Measurements from ENCODE around the gene CKS1B. TPM values are rescaled to one million over a fixed set of nuclear protein-coding genes. Genes with fewer than 3 reads are reported as not detected.

The CKS1B gene
- total RNA-seq, 1 experiment from 2014 or later, result 258 TPM

DNA sequence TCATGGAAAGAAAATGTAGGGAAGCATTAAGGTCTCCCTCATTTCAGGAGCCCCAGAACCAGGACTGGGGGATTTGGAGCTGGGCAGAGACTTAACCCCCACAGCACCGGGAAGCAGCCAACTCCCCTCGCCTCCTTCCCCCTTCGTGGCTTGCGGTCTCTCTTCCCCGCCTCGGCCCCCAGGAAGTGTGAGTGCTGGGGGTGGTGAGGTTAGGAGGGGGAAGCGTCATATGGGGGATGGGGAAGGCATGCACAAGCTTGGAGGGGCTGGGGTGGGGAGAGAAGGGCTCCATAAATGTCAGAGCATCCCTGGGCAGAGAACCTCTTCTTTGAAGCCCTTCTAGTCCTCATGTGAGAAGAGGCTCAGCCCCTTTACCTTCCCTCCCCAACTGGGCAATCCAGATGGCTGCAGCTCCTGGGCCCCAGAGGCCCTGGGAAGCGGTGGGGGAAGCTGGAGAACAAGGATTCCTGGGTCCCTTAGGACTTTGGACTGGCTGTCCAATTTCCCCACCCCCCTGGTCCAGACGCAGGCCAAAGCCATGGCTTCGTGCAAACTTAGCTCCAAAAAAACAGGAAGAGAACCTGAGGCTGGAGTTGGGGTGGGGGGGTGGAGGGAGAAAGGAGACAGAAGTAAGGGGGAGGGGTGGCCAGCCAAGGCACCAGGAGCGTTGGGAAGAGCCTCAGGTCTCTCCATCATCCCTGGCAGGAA lies 35.9 kb downstream of the CKS1B start:
- DNase-seq (ENCODE audit: low spot score), result no peak
- no peak overlapping the region for H3K27ac Mint-ChIP-seq
- peaks cover 4% of the 10 kb centered on the region; the same call in 1 of the 2 replicates for H3K36me3 Mint-ChIP-seq
- POLR2A ChIA-PET, result no interaction called here
- TF ChIP-seq, protein P1, sequence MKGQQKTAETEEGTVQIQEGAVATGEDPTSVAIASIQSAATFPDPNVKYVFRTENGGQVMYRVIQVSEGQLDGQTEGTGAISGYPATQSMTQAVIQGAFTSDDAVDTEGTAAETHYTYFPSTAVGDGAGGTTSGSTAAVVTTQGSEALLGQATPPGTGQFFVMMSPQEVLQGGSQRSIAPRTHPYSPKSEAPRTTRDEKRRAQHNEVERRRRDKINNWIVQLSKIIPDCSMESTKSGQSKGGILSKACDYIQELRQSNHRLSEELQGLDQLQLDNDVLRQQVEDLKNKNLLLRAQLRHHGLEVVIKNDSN (CRISPR knock-in tag; IDR thresholded peaks at IDR 0.05), result no peak
- TF ChIP-seq FOXP1 (CRISPR knock-in tag; IDR thresholded peaks at IDR 0.05; ENCODE audit: borderline replicate concordance), result no peak
- TF ChIP-seq, protein P2, sequence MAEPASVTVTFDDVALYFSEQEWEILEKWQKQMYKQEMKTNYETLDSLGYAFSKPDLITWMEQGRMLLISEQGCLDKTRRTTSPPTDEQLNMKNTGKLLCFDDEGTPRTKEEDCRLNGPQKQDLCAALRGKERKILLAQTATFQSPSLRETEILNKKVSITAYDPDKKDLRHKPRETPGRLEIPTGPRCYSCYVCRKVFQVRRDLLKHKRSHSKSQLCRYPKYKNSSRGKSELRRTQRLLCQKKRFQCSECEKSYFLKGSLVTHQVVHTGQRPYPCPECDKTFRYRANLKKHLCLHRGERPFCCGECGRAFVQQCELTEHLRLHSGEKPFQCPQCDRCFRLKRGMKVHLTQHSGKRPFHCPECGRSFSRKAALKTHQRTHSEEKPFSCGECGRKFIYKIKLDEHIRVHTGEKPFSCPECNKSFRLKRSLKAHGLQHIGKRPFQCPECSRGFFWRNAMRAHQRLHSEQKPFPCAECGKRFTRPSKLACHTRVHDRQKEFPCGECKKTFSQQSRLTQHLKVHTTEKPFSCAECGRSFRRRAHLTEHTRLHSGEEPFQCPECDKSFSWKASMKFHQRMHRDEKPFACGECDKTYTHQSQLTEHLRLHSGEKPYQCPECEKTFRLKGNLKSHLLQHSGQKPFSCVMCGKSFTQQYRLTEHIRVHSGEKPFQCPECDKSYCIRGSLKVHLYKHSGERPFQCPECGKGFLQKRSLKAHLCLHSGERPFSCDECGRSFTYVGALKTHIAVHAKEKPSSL (CRISPR knock-in tag; conservative IDR thresholded peaks at IDR 0.05), result no peak
- no peak for TF ChIP-seq NR2C2 (CRISPR knock-in tag; IDR thresholded peaks at IDR 0.05)
- TF ChIP-seq NFE2L1 (CRISPR knock-in tag; IDR thresholded peaks at IDR 0.05), result no peak
- TF ChIP-seq, protein P3, sequence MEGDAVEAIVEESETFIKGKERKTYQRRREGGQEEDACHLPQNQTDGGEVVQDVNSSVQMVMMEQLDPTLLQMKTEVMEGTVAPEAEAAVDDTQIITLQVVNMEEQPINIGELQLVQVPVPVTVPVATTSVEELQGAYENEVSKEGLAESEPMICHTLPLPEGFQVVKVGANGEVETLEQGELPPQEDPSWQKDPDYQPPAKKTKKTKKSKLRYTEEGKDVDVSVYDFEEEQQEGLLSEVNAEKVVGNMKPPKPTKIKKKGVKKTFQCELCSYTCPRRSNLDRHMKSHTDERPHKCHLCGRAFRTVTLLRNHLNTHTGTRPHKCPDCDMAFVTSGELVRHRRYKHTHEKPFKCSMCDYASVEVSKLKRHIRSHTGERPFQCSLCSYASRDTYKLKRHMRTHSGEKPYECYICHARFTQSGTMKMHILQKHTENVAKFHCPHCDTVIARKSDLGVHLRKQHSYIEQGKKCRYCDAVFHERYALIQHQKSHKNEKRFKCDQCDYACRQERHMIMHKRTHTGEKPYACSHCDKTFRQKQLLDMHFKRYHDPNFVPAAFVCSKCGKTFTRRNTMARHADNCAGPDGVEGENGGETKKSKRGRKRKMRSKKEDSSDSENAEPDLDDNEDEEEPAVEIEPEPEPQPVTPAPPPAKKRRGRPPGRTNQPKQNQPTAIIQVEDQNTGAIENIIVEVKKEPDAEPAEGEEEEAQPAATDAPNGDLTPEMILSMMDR (IDR thresholded peaks at IDR 0.05), result no peak
- TF ChIP-seq, protein P4, sequence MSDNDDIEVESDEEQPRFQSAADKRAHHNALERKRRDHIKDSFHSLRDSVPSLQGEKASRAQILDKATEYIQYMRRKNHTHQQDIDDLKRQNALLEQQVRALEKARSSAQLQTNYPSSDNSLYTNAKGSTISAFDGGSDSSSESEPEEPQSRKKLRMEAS (CRISPR knock-in tag; IDR thresholded peaks at IDR 0.05), result no peak
- TF ChIP-seq, protein P5, sequence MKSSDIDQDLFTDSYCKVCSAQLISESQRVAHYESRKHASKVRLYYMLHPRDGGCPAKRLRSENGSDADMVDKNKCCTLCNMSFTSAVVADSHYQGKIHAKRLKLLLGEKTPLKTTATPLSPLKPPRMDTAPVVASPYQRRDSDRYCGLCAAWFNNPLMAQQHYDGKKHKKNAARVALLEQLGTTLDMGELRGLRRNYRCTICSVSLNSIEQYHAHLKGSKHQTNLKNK (CRISPR knock-in tag; IDR thresholded peaks at IDR 0.05), result no peak
- TF ChIP-seq, protein P6, sequence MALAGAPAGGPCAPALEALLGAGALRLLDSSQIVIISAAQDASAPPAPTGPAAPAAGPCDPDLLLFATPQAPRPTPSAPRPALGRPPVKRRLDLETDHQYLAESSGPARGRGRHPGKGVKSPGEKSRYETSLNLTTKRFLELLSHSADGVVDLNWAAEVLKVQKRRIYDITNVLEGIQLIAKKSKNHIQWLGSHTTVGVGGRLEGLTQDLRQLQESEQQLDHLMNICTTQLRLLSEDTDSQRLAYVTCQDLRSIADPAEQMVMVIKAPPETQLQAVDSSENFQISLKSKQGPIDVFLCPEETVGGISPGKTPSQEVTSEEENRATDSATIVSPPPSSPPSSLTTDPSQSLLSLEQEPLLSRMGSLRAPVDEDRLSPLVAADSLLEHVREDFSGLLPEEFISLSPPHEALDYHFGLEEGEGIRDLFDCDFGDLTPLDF (CRISPR knock-in tag; IDR thresholded peaks at IDR 0.05), result no peak
- TF ChIP-seq, protein P7, sequence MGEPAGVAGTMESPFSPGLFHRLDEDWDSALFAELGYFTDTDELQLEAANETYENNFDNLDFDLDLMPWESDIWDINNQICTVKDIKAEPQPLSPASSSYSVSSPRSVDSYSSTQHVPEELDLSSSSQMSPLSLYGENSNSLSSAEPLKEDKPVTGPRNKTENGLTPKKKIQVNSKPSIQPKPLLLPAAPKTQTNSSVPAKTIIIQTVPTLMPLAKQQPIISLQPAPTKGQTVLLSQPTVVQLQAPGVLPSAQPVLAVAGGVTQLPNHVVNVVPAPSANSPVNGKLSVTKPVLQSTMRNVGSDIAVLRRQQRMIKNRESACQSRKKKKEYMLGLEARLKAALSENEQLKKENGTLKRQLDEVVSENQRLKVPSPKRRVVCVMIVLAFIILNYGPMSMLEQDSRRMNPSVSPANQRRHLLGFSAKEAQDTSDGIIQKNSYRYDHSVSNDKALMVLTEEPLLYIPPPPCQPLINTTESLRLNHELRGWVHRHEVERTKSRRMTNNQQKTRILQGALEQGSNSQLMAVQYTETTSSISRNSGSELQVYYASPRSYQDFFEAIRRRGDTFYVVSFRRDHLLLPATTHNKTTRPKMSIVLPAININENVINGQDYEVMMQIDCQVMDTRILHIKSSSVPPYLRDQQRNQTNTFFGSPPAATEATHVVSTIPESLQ (CRISPR knock-in tag; IDR thresholded peaks at IDR 0.05), result no peak
- no peak for TF ChIP-seq TCF7 (CRISPR knock-in tag; IDR thresholded peaks at IDR 0.05; ENCODE audit: low read depth)
- TF ChIP-seq, protein P8, sequence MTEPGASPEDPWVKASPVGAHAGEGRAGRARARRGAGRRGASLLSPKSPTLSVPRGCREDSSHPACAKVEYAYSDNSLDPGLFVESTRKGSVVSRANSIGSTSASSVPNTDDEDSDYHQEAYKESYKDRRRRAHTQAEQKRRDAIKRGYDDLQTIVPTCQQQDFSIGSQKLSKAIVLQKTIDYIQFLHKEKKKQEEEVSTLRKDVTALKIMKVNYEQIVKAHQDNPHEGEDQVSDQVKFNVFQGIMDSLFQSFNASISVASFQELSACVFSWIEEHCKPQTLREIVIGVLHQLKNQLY (CRISPR knock-in tag; IDR thresholded peaks at IDR 0.05), result no peak
- TF ChIP-seq ZNF121 (CRISPR knock-in tag; IDR thresholded peaks at IDR 0.05), result no peak
- TF ChIP-seq FOXK1 (CRISPR knock-in tag; IDR thresholded peaks at IDR 0.05), result no peak
- TF ChIP-seq, protein P9, sequence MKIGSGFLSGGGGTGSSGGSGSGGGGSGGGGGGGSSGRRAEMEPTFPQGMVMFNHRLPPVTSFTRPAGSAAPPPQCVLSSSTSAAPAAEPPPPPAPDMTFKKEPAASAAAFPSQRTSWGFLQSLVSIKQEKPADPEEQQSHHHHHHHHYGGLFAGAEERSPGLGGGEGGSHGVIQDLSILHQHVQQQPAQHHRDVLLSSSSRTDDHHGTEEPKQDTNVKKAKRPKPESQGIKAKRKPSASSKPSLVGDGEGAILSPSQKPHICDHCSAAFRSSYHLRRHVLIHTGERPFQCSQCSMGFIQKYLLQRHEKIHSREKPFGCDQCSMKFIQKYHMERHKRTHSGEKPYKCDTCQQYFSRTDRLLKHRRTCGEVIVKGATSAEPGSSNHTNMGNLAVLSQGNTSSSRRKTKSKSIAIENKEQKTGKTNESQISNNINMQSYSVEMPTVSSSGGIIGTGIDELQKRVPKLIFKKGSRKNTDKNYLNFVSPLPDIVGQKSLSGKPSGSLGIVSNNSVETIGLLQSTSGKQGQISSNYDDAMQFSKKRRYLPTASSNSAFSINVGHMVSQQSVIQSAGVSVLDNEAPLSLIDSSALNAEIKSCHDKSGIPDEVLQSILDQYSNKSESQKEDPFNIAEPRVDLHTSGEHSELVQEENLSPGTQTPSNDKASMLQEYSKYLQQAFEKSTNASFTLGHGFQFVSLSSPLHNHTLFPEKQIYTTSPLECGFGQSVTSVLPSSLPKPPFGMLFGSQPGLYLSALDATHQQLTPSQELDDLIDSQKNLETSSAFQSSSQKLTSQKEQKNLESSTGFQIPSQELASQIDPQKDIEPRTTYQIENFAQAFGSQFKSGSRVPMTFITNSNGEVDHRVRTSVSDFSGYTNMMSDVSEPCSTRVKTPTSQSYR (CRISPR knock-in tag; IDR thresholded peaks at IDR 0.05), result no peak
- no peak for TF ChIP-seq MYBL2 (CRISPR knock-in tag; IDR thresholded peaks at IDR 0.05)
- H3K4me1 Mint-ChIP-seq, result peaks cover 52% of the 10 kb centered on the region
- H3K4me3 Mint-ChIP-seq, result no peak overlapping the region; the same call in 1 of the 2 replicates
- no peaks in the 10 kb centered on the region for H3K27me3 Mint-ChIP-seq (ENCODE audit: low read depth)
- ATAC-seq, result no peak
- CTCF ChIA-PET, result interaction anchor here (0.7 to 3.5 kb wide), 5 partner anchors 9 to 51 kb away, joined by 3 to 34 read pairs (median 22); partner anchors contain the start of gene ADAM15
- no peaks in the 10 kb centered on the region for H3K9me3 Mint-ChIP-seq
